ENCODE measurements around the gene GPR158.

Gene GPR158

DNA sequence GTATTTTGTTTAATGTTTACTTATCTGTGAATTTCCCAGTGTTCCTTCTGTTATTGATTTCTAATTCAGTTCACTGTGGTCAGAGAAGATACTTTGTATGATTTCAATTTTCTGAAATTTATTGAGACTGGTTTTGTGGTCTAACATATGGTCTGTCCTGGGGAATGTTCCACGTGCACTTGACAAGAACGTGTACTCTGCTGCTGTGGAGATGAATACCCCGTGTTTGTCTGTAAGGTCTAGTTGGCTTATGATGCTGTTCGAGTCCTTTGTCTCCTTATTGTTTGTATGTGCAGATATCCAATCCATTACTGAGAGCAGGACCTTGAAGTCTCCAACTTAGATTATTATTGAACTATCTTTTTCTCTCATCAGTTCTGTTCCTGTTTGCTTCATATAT lies 387.7 kb downstream of the GPR158 start:
- TF ChIP-seq, protein P1, sequence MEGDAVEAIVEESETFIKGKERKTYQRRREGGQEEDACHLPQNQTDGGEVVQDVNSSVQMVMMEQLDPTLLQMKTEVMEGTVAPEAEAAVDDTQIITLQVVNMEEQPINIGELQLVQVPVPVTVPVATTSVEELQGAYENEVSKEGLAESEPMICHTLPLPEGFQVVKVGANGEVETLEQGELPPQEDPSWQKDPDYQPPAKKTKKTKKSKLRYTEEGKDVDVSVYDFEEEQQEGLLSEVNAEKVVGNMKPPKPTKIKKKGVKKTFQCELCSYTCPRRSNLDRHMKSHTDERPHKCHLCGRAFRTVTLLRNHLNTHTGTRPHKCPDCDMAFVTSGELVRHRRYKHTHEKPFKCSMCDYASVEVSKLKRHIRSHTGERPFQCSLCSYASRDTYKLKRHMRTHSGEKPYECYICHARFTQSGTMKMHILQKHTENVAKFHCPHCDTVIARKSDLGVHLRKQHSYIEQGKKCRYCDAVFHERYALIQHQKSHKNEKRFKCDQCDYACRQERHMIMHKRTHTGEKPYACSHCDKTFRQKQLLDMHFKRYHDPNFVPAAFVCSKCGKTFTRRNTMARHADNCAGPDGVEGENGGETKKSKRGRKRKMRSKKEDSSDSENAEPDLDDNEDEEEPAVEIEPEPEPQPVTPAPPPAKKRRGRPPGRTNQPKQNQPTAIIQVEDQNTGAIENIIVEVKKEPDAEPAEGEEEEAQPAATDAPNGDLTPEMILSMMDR (IDR thresholded peaks at IDR 0.05; ENCODE audit: insufficient read depth, missing control alignments): no peak
- DNase-seq (ENCODE audit: insufficient read length, low spot score) (no peak), FAIRE-seq (peak; percentile 32)

DNA sequence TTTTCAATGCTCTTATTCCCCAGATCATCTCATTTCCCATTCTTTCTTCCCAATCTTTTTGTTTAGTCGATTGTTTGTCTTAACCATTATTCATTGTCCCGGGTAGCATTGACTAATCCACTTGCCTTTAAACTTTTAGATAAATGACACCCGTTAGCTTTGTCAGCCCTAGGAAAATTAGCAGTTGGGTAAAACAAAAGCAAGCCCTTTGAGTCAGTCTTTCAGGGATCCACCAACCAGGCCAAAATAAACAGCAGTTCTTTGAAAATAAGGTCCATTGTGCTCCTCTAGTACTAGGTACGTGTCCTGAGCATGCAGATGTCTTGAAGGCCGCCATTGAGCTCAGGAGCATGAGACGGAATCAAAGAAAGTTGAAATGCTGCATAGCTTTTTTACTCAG lies 389.6 kb downstream of the GPR158 start:
- TF ChIP-seq, protein P1 (IDR thresholded peaks at IDR 0.05; ENCODE audit: insufficient read depth, missing control alignments): no peak
- FAIRE-seq (no peak), DNase-seq (ENCODE audit: insufficient read length, low spot score) (no peak)

DNA sequence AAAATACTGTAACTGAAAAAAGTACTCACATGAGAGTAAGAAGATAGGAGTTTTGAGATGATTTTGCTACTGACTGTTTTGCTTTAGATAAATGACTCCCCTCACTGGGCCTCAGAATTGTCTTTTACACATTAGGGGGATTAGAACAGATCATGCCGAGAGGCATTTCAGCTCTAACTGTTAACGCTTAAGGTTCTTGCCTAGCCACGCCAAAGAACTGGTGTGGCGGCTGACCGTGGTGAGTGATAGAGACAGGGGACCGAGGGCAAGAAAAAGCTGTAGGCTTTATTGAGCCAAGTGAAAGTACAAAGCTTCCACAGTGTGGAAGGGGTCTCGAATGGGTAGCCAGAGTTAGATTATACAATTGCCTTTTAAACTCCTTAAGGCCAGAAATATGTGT lies 390.8 kb downstream of the GPR158 start:
- FAIRE-seq (no peak), DNase-seq (ENCODE audit: insufficient read length, low spot score) (no peak)
- TF ChIP-seq, protein P1 (IDR thresholded peaks at IDR 0.05; ENCODE audit: insufficient read depth, missing control alignments): no peak

GRCh38 chr10:25573316-25573715 lies 398.5 kb downstream of the GPR158 start:
- FAIRE-seq (no peak), DNase-seq (ENCODE audit: insufficient read length, low spot score) (no peak)
- TF ChIP-seq, protein P1 (IDR thresholded peaks at IDR 0.05; ENCODE audit: insufficient read depth, missing control alignments): no peak

- TF ChIP-seq, protein P1 (IDR thresholded peaks at IDR 0.05; ENCODE audit: insufficient read depth, missing control alignments): no peak
- FAIRE-seq: no peak
- DNase-seq (ENCODE audit: insufficient read length, low spot score): no peak
Observed at GRCh38 chr10:25575343-25575742, 400.5 kb downstream of the GPR158 start.

GRCh38 chr10:25578061-25578460 lies 403.3 kb downstream of the GPR158 start:
- TF ChIP-seq, protein P1 (IDR thresholded peaks at IDR 0.05; ENCODE audit: insufficient read depth, missing control alignments): no peak
- no peak for FAIRE-seq
- DNase-seq (ENCODE audit: insufficient read length, low spot score): no peak

- no peak for FAIRE-seq
- TF ChIP-seq, protein P1 (IDR thresholded peaks at IDR 0.05; ENCODE audit: insufficient read depth, missing control alignments): no peak
- no peak for DNase-seq (ENCODE audit: insufficient read length, low spot score)
Observed at GRCh38 chr10:25582961-25583360, 408.2 kb downstream of the GPR158 start.
